NB4 (cell line): Measurements from ENCODE around the gene SMIM41.

ENCODE experiments used
- CTCF ChIP-seq: IDR thresholded peaks from one replicate; pipeline ENCODE4 v1.5.1; 2012; ENCODE audit warnings: low read depth, low read length
- POLR2A ChIP-seq: IDR thresholded peaks from 2 replicates; pipeline ENCODE4 v1.6.1; 2011; ENCODE audit warnings: mild to moderate bottlenecking; ENCODE audit not compliant: insufficient read length; ENCODE audit errors: extremely low read depth

- TF ChIP-seq CTCF (no peak), POLR2A (no peak)
These were observed 43.6 kb upstream of the SMIM41 start for GRCh38 chr12:52035926-52036325.
